Measurements from ENCODE around the gene SEMA3B.

- TF ChIP-seq, protein P1, sequence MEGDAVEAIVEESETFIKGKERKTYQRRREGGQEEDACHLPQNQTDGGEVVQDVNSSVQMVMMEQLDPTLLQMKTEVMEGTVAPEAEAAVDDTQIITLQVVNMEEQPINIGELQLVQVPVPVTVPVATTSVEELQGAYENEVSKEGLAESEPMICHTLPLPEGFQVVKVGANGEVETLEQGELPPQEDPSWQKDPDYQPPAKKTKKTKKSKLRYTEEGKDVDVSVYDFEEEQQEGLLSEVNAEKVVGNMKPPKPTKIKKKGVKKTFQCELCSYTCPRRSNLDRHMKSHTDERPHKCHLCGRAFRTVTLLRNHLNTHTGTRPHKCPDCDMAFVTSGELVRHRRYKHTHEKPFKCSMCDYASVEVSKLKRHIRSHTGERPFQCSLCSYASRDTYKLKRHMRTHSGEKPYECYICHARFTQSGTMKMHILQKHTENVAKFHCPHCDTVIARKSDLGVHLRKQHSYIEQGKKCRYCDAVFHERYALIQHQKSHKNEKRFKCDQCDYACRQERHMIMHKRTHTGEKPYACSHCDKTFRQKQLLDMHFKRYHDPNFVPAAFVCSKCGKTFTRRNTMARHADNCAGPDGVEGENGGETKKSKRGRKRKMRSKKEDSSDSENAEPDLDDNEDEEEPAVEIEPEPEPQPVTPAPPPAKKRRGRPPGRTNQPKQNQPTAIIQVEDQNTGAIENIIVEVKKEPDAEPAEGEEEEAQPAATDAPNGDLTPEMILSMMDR (IDR thresholded peaks at IDR 0.05; ENCODE audit: low read depth, low read length, poor library complexity, severe bottlenecking) = no peak
- TF ChIP-seq EZH2phosphoT487 (IDR thresholded peaks at IDR 0.05; ENCODE audit: borderline replicate concordance, low read length) = no peak
Measured at GRCh38 chr3:50263478-50264382, 5.2 kb upstream of the SEMA3B start.
